HK-2 (cell line): ENCODE data around the gene IGF2.

Source experiments
- DNase-seq: peaks from one replicate; pipeline ENCODE4 v3.0.0-alpha.2; 2018; ENCODE audit not compliant: unreplicated experiment

The IGF2 gene

DNA sequence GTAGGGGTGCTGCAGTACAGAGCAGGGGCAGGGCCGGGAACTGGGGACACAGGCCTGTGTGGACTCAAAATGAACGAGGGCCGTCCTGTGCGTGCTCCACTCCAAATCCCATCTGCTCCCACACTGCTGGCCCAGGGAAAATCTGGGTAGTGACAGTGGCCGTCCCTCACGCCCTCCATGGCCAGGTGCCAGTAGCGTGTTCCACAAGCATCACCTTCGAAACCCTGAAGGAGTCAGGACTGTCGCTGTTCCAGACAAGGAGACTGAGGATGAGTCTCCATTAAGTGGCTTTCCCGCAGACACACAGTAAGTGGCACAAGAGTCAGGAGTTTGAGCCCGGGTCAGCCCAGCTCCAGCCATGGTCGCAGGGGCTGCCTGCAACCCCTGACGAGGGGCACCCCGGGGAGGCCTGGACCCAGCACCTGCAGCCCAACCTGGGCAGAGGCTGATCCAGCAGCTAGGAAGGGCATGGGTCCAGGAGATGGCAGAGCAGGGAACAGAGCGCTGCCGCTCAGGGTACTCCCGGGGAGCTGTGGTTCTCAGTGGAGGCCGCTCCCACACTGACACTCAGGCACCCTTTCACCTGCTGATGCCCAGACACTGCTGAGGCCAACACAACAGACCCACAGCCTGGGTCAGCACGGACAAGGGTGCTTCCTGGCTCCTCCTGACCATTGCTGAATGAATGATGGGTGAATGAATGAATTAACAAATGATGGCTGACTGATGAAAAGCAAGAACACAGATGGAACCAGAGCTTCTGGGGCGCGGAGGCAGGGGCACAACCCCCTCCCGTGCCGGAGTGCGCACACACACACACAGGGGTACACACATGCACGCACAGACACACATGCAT lies 35.3 kb downstream of the IGF2 start:
- no peak for DNase-seq

DNA sequence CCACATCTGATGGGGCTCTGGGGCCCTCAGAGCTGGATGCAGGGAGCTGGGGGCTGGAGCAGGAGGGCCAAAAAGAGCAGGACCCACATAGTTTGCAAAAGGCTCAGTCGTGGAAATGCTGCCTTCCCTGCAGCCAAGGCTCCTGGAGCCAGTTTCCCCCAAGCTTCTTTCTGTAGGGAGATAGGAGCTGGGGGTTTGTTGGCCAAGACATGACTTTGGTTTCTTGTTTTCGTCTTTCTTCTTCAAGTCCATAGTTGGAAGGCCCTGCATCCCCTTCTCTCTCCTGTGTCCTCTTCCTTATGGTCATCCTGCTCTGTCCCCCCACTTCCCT lies 36.3 kb downstream of the IGF2 start:
- DNase-seq: no peak

DNA sequence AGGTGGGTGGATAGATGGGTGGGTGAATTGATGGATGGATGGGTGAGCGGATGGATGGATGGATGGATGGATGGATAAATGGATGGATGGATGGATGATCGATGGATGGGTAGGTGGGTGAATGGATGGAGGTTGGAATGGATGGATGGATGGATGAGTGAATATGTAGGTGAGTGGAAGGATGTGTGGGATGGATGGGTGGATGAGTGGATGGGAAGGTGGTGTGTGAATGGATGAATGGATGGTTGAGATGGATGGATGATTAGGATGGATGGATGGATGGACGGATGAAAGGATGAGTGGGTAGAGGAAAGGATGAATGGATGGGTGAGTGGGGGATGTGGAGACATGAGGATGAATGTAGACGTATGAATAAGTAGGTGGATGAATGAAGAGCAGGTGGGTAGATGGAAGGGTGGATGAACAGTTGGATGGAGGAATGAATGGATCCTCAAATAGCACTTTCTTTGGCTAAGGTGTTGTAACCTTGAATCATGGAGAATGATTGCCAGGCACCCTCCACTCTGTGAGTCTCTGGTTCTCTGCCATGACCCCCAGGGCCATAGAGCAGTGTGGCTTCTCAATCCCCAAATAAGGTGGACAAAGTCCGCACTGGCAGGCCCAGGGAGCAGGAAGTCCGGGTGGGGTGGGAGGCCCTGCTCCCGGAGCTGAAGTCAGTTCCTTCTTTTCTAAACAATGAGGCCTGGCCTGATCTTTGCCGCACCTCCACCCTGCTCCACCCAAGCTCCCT lies 36.9 kb downstream of the IGF2 start:
- DNase-seq: no peak

DNA sequence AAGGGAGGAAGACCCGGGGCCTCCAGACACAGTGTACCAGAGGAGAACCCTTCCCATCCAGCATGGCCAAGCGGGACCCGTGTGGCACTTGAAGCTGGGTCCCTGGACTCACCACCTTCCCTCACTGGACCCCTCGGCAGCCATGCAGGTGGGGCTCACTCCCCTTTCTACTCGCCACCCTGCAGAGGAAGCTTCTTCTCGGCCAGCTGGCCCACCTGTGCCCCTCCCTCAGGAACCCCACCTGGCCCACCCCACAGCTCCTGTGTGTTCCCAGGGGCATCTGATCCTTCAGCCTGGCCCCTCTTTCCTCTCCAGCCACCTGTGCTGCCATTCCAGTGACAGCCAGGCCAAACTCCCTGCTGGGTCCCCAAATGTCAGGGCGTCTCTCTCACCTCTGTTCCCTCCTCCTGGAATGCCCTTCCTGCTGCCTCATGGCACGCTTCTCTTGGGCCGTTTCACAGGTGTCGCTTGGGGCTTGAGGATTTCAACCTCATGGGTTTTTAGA lies 38.0 kb downstream of the IGF2 start:
- DNase-seq: no peak

DNA sequence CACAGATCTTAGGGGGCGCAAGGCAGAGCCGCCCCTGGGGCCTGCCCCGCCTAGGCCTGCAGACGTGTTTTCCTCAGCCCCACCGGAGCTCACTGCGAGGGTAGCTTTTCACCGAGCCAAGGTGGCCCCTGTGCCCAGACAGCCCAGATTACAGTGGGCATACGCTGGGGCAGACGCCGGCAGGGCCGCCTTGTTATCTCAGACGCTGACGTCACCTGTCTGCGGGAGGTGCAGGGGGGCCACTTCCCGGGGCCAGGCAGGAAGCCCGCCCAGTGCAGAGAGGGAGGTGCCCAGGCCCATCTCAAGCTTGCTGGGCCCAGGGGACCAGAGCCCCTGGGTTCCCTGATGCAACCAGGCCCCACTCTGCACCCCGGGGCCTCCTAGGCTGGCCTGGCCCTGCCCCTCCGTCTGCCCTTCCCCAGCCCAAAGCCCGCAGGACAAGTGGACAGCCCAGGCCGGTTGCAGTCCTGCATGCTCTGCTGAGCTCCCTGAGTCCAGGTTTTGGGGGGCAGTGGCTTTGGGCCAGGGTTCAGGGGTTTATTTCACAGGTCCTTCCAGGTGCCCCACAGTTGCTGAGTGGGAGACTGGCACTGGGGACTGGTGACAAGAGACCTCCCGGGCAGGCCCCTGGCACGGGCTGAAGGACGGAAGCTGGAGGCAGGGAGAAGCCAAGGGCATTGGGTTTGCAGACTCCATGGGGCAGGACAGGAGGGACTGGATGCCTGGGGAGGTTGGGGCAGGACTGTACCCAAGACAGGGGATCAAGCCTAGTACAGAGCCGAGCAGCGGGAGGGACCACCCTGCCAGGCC lies 38.6 kb downstream of the IGF2 start:
- DNase-seq: no peak

DNA sequence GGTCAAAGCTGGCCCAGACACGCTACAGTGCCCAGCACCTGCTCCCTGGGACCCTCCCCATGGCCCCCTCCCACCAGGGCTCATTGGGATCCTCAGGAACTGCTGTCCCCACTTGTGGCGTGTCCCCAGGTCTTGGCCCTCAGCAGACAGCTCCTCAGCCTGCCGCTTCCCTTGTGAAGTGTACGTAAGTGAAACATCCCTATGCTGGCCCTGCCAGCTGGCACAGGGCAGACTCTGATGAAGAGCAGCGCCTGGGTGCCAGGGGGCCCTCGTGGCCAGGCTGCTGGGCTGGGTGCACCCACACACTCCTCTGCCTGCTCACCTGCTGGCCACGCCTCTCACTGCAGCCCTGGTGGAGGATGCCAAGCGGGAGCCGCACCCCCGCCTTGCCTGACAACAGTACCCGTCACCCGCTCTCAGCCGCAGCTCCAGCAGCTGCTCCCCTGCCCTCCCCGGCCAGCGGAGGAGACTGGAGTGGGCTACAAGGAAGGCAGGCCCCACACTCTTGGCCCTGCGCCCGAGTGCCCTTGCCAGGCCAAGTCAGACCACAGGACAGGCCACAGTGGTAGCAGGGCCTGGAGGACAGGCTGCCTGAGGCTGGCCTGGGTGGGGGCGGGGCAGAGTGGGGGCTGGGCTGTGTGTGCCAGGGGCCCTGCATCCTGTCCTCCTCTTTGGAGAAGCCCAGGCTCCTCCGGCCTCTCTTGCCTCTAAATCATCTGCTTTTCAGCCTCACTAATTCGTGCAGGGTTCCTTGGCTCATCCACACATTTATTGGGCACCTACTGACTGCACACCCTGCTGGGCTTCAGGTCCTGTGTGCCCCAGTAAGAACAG lies 39.5 kb downstream of the IGF2 start:
- no peak for DNase-seq

DNA sequence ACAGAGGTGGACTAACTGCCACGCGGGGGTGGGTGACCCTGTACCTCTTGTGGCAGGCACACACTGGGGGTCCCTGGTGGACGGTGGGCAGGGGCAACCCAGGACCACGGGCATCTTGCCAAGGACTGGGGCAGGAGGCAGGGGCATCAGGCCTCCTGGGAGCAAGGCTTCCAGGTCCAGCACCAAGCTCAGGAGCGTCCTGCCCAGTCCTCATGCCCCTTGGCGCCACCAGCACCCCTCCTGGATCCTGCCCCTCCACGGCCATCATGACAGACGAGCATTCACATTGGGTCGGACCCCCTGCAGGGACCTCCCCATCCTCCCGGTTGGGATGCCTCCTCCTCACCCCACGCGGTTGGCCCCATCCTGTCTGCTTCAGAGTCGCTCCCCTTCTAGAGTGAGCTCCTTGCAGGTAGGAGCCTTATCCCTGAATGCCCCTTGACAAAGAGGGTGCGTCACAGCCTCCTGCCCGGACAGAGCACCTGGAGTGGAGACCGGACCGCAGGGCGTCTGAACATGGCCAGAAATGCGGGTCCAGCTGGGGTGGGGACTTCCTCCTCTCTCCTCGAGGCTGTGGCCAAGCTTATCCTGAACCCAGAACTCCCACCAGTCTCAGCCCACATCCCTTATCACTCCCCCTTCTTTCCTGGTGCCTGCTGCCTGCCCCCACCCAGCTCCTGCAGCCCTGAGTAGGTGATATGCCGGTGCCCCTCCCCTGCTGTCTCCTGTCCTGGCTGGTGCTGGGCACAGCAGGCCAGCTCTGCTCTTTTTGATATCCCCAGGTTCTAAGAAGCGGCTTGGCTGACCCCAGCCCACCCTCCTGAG lies 40.3 kb downstream of the IGF2 start:
- no peak for DNase-seq

DNA sequence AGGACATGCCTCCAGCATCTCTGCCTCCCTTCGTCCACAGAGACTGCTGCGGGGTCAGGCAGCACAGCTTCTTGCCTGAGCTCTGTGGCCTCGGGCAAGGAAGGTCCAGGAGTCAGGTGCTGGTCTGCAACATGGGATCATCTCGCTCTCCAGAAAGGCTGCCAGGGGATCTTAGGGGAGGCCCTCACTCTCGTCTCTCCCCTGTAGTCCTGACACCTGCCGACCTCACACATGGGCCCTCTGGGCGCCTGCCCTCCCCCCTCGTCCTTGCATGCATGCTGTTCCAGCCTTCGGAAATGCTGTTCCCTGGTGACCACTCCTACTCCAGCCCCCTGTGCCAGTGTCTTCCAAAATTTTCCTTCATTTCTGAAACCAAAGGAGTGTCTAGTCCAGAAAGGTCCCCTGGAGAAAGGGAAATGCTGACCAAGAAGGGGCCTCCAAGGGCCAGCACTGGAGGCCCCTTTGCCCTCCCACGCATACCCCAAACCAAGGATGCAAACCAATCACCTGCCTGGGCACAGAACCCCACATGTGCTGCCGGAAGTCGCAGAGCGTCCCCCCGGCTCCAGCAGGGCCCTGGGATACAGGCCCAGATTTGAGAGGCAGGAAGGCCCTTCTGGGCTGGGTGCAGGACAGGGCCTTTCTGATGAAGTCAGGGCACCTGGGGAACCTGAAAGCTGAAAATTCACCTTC lies 41.0 kb downstream of the IGF2 start:
- no peak for DNase-seq

DNA sequence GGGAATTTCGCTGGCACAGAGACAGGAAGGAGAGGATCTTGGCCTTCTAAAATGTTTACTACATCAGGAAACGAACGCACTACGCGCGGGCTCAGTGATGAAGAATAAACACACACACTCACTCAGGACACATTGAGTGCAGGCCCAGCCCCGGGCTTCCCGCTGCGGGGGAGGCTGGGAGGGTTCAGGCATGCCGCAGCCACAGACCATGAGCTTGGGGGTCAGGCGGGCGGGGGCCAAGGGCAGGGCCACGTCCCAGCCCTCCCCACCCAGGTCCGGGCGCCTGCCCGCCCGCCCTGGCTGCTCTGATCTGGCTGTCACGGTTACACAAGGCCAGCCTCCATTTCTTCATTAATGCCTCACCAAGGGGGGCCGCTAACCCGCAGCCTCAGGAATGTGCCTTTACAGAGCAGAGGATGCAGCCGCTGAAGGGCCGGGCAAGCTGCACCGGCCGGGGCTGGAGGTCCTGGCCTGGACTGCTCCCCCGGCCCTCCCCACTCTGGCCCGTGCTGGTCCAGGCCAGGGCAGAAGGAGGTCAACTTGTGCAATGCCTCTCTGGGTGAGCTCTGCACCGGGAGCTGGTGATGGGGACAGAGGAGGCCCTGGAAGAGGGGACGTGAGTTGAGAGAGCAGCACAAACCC lies 41.7 kb downstream of the IGF2 start:
- DNase-seq: peak; percentile 49

DNA sequence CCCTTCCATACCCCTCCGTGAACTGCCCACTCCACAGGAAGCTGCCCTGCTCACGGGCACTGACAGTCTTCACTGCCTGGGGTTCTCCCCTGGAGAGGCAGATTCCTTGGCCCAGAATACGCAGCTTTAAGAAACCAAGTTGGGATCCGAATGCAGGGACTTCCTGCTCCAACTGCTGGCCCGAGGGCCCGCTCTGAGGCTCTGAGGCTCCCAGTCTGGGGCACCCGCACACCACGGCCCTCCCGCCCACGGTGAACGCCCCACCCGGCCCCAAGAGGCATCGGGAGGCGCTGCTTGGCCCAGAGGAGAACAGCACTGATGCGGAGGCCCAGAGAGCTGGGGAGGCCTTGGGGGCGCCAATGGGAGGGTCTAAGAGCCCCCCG lies 42.3 kb downstream of the IGF2 start:
- DNase-seq: no peak

DNA sequence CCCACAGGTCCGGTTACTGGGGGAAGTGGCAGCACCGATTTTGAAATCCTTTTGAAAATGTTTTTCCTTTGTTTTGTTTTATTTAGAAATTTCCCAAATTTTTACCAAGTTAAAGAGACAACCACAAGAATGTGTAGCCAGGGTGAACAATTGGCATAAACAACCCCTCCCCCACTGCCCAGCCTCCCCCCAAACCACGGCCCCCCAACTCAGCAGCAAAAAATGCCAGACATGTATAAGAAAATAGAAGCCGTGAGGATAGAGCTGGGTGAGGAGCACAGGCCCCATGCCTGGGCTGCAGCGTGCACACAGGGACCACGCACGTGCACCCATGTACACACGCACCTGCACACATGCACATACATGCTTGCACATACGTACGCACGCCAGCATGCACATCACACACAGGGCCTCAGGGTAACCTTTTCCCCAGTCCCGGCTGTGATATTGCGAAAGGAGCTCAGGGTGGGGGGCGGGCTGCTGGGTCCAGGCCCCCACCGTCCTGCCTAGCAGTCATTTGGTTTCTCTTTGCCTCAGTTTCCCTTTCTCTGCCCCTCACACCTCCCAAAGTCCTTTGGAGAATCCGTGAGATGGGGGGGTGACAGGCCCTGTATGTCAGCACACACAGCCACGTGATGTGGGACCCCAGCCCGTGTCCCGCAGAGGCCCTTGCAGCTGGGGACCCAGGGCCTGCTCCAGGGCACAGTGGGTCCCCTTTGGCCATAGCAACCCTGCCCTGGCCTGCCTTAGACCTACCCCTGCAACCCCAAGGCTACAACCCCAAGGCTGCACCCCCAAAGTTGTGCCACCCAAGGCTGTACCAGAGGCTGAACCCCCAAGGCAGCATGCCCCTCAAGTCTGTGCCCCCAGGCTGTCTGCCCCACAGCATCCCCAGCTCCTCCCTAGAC lies 42.9 kb downstream of the IGF2 start:
- DNase-seq: no peak

DNA sequence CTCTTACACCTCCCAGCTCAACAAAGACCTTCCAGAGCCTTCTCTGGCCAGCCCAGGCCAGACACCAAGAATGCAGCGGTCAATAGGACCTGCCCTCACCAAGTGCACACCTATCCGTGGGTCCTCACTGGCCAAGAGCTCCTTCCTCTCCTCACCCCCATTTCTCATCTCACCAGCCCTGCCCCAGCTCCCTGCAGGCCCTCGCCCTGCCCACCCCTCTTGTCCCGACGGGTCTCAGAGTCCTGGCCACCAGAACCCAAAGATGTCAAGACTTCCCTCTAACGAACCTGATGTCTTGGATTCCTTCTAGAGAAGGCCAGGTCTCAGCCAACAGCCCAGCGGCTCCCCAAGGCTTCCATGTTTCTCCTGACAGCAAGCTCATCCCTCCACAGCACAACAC lies 43.6 kb downstream of the IGF2 start:
- no peak for DNase-seq

DNA sequence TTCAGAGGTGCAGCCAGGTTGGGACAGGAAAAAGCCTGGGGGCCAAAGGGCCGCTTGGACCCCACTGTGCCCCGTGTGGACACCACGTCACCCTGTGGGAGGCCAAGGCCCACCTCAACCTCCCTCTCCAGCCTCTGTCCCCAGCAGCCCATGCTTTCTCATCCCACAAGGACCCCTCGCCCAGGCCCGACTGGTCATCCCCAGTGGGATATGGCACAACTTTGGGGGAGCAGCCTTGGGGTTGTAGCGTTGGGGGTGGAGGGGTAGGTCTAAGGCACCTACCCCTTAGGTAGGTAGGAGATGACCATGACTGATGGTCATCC lies 44.0 kb downstream of the IGF2 start:
- no peak for DNase-seq

DNA sequence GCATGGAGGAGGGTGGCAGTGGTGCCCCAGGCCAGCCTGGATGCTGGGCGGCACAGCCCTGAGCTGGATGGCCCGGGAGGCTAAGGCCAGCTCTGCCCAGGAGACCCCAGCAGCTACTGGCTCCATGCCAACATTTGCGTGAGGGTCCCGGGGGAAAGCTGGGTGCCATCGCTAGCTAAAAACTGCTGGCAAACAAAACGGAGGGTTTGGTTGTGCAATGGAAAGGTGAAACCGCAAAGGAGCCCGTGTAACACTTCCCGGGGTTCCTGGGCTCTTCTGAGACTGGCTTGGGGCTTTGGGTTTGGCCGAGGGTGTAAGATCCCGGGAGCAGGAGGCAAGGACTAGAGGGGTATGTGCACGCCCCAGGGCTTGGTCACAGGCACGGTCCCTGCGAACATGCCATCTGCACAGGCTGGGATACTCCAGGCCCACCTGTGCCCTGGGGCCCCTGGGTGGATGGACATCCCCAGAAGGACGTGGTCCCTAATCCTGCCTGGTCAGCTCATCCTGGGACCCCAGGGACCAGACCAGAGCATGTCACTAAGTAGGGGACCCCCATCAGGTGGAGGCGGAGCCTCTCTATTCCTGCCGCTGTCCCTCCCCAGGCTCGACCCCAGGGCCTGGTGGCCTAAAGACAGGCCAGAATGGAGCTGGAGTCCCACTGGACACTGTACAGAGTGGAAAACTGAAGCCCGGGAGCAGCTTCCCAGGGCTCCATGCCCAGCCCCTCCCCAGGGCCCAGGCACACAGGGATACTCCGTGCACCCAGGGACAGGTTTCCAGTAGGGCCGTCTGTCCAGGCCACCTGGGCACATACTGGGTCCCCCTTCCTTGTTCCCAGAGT lies 44.6 kb downstream of the IGF2 start:
- no peak for DNase-seq

DNA sequence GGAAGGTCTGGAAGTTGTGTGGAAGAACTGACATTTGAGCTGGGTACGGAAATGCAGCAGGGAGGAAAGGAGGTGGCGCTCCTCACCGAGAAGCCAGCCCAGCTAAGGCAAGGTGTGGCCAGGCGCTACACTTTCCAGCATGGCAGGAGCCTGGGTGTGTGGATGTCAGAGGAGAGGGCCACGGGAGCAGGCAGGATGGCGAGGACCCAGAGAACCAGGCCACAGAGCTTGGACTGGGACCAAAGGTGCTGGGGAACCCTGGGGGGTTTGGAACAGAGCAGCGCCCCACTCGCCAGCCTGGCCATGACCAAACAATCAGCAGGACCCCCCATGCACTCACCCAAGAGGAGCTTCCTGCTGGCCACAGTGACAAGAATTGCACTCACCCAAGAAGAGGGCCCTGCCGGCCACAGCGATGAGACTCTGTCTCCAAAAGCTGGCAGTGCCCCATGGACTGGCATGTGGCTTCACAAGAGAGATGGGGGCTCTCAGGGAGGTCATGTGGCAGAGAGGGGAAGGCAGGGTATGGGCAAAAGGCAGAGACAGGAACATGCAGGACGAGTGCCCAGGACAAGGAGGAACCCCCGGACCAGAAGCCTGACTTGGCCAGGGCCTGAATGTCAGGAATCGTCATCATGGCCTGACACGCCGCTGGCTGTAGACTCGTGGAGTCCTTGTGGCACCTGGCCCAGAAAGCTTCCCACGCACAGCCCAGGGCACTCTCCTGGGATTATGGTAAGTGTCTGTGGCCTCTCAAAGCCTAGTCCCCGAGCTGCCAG lies 45.4 kb downstream of the IGF2 start:
- DNase-seq: no peak

DNA sequence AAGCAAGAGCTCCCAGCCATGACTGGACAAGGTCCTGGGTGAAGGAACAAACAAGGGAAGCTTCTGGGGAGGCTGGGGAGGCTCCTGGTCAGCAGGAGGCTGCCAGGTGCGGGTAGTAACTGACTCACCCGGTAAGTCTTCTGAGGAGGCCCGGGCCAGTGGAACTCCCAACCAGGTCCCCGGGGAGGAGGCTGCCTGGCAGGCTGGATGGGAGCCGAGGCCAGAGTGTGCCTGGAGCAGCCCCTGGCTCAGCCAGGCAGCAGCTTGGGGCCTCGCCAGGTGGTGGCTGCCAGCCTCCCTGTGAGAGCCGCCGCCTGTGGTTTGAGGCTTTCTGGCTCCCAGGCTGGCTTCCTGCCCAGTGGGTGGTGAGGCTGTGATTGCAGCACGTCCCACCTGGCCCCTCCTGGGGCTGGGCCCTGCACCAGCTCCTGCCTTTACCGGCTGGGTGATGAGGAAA lies 46.2 kb downstream of the IGF2 start:
- peak; percentile 63 for DNase-seq

DNA sequence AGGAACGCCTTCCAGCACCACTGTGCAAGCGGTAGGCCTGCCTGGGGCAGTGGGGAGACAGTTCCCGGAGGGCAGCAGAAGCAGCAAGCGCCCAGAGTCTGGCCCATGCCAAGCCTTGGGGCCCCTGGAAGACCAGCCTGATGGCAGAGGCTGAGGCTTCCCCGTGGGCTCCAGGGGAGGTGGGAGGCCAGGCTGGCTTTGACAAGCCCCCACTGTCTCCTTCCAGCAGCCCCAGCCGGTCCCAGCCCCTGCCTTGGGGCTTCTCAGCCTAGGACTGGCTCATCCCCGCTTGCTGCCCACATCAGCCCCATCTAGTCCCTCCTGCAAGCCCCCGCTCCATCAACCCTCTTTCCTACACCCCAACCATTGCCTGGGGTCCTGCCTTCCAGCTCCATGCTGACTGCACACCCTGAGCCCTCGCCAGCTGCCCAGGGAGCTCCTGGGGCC lies 46.7 kb downstream of the IGF2 start:
- no peak for DNase-seq
